Hematopoietic multipotent progenitor cell treated with erythropoietin and hydrocortisone succinate and interleukin-3 and kit ligand, for 8 days (in vitro differentiated cells): ENCODE data around the gene ERBB4.

Source experiments
- DNase-seq: peaks from one replicate; pipeline ENCODE4 v3.0.0-alpha.2; 2015

Gene ERBB4

DNA sequence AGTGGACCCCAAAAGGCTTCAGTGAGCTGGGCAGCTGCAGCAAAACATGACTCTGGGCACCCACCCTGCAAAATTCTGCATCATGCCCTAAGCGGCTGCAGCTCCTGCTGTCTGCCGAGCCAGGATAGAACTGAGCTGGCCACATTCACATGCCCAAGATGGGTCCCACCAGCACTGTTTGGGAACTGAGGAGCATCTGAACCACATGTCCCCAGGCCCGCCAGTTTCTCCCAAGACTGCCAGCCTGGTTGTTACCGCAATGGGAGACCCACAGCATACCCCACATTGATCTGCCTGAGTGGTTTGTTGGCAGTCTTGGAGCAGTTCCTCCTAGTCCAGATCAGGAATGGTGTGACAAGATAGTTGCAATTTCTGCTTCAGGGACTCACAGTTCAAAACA lies 1035.4 kb downstream of the ERBB4 start:
- no peak for DNase-seq

DNA sequence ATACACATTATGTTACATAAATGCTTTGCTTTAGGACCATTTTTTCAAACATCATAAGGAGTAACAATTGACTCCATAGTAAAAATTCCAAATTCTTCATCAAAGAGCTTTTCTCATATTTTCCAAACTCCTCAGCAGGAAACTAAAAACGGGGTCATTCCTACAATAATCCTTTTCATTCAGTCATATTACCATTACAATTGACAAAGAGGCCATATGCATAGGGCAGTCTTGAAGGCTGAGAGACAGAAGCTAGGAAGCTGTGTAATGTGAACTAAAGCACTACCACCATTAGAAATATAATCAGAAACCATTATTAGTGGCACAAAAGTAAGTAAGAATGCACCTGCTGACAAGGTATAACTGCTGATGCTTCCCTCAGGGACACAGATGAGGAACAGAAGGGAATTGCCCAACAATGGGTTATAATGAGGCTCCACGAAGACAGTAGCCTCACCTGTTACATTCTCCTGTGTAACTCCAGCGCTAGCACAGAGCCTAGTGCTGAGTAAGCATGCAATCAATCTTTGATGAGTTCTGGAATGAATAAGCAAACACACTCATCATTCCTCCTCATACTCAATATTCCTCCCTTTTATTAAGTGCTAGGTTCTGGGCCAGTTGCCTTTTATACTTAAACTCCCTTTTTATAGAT lies 1039.9 kb downstream of the ERBB4 start:
- DNase-seq = no peak

DNA sequence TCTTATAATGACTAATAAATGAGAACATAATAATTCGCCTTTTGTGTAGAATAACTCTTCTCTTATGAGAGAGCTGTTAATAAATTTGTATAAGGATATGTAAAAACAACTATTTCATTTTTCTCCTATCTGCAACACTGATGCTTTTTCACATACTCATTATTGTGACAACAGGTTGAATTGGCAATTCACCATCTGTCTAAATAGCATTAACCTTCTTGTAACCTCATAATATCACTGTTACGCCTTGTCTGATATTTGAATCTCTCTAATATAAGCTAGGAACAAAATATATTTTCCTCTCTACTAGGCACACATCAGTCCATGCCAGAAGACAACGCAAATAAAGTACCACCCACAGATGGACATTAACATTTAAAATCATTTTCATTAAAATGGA lies 1043.3 kb downstream of the ERBB4 start:
- DNase-seq = no peak

DNA sequence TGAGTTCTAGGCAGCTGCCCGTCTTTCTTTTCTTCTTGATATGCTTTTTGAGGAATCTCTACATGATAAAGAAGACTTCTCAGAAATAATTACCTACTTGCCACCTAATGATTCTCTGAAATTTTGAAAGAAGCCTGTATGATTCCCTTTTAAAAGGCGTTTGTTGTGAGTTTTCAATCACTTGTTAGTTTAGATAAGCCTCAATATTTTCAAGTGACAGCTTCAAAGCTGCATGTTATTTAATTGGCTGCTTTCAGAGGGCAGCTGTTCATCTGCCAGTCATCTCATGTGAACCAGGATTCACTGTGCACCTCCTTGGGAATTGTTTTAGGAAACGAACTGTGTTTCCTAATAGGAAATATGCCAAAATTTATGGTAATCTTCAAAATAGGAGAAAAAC lies 1044.1 kb downstream of the ERBB4 start:
- DNase-seq = no peak

DNA sequence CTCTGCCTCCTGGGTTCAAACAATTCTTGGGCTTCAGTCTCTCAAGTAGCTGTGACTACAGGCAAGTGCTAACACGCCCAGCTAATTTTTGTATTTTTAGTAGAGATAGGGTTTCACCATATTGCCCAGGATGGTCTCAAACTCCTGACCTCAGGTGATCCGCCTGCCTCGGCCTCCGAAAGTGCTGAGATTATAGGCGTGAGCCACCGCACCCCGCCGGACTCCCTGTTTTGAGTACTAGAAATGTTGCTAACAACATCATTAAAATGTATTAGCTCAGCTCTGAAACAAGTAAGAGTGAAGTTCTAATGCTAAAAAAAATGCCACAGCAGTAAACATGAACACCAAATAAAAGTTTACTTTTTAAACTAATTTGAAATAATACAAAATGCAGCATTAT lies 1044.5 kb downstream of the ERBB4 start:
- DNase-seq = no peak

DNA sequence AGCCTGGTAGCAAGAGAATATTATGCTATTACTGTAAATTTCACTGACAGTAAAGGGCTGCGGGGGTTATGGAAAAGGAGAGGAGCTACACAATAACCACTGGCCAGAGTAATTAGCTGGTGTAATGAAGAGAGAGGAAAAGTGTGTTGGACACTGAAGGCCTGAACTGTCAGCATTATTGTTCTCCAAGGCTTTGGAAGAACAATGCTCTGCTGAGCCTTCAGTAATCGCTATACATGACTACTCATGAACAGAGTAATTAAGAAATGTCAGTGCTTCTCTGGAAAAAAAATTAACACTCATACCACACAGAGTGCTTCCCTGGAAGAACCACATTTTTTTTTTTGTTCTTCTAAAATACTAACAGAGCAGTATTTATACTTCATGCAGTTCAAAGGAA lies 1050.9 kb downstream of the ERBB4 start:
- DNase-seq = no peak

DNA sequence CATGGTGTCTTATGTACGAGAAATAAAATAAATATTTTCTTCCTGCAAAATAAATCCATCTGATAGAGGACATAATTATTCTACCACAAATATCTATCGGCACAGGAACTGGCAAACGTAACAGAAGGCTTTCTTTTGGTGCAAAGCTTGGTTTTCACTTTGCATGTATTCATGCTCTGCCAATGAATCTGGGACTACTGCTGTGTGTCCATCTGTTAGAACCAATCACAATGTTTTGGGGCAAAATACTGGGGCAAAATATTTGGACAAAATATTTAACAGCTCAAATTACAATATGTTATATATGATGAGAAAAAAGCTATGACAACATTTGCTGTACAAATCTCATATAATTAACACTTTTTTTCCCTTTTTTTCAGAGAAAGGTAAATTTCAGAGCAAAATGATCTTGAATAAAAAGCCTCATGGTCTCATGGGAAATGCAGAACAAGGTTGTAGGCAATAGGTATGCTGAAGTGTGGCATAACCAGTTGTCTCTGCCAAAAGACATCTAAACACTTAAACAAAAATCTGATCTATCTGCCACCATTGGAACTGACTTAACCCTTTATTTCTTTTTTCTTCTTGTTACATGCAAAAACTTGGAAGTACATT lies 1059.0 kb downstream of the ERBB4 start:
- no peak for DNase-seq

DNA sequence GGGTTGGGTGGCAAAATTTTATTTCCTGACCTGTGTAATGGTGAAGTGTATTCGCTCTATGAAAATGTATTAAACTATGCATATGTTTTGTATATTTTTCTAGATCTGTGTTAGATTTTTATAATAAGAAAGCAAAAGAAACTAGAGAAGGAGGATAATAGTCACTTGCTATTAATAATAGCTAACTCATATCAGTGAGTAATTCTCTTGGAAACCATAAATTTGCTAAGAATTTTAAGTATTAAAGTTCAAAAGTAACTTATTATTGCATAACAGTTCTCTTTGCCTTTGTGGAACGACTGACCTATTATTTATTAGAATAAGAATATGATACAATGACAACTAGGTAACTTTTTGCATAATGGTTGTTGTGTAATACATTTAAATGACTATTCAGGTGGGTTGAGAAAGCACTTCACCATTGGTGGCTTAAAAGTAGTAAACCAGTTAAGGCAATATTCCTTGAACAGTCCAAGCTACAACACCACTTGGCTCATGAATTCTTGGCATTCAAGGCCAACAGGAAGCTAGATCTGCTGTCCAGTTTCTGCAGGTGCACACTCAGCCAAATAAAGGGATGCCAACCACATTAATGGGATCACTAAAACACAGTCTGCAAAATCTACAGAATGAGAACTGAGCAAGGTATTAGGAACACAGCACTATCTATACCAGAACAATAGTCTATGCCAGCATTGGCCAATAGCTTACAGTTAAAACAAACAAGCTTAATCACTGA lies 1060.9 kb downstream of the ERBB4 start:
- DNase-seq = no peak

DNA sequence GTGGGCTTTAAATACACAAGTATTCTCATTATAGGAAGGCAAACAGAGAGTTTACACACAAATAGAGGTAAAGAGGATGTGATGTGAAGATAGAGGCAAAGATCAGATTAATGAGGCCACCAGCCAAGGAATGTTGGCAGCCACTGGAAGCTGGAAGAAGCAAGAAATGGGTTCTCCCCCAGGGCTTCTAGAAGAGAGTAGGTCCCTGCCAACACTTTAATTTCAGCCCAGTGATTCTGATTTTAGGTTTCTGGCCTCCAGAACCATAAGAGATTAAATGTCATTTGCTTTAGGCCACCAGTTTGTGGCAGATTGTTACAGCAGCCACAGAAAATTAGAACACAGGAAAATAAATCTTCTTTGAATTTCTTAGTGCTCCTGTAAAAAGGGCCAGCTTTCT lies 1065.5 kb downstream of the ERBB4 start:
- no peak for DNase-seq

DNA sequence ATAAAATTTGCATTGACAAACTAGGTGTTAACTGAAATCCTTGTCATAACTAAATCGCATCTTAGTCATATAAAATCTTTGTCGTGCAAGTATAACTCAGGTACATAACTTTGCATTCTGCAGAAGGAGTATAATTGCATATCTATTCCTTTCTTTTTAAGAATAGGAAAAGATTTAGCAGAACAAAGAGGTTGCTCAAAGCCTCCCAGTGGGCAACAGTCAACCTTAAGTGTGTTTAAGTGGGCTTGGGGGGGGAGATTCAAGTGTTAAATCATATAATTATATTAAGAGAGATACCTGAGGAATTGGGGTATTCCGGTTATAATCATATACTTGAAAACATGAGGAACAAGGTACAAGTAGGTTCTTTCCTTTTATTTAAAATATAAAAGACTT lies 1068.9 kb downstream of the ERBB4 start:
- DNase-seq = no peak

DNA sequence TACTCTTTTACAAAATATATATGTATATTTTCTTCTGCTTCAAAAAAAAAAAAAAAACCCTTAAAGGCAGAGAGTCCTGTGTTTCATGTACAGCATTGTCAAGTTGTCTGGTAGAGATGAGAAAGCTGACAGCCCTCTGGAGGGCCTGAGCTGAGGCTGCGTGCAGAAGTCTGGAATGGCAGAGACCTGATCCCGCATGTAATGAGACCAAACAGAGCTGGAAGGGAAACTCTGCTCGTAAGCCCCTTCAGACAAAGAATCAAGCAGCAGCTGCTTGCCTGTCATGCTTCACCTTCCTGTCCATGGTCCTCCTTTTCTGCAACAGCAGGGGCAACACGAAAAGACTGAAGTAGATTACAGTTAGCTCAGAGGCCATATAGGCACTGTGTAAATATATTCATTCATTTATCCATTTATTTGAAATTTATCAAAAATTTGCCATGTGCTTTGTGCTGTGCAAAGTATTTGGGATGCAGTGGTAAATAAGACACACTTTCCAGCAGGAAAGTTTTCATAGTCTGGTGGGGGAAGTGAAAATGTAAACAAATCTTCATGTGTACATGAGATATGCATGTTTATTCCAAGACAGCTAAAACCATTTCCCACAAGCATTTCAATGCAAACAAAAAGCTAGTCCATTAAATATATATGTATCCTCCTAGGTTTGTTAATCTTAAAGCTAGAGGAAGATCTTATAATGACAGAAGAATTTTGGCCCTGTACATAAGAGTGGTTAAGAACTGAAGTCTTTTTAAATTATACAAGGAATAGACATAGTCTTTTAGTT lies 1069.5 kb downstream of the ERBB4 start:
- no peak for DNase-seq

DNA sequence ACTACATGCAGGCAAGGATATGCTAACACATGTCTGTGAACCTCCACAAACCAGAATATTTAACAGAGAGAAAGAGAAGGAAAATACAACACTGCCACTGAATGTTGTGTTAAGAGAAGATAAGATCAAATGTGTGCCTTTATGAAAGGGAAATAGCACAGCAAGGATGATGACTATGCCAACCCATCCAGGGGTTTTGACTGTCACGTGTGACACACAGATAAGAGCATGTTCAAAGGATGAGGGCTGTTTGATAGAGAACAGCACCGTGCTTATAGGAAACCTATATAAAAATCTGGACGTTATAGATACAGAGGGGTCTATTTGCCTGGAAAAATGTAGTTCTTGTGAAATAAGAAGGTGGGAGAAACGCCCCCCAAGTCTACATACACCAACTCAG lies 1070.4 kb downstream of the ERBB4 start:
- DNase-seq = no peak

DNA sequence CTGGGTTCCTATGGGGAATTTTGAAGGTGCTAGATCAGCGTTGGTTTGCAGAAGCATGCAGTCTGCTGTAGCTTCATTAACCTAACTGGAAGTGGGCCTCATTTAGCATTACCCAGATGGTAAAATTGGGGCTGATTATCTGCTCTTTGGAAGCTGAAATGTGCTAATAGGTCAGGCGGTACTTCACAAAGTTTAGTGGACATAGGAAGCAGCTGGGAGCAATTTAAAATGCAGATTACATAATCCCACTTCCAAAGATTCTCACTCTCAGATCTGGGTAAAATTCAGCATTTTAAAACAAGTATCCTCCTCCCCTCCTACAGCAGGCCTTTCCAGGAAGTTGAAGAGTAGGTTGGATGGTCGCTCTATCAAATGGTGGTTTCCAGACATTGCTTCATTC lies 1075.2 kb downstream of the ERBB4 start:
- DNase-seq = no peak

DNA sequence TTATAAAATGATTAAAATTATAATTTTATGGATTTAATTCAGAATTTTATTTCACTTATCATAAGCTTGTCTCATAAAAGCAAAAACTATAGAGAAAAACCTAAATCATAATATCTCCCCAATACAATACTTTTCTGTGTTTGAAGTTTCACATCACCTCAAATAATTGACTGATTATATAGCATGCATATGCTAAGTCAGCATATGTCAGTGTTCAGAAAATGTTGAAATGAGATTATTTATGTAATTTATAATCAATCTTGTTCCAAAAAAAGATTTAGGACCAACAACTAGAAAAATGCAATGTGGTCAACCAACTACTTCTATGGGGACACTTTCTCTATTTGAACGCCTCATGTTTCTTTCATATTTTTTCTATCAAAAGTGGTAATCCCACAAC lies 1079.6 kb downstream of the ERBB4 start:
- DNase-seq = no peak

DNA sequence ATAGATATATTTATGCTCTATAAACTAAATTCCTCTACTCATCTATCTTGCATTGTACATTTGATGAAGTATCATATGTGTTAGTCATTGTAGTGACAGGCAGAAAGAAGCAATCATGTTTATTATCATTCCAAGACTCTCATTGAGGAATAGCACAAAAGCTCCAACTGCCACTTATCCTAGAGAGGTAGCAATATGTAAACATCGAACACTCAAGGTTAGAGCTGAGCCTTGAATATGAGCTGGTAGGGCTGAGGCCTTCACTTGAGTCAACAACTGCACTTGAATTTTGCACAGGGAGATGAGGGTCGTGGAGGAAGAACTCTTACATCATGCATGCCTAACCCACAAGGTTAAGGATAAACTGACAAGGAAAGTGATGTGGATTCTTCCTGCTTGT lies 1081.3 kb downstream of the ERBB4 start:
- no peak for DNase-seq

DNA sequence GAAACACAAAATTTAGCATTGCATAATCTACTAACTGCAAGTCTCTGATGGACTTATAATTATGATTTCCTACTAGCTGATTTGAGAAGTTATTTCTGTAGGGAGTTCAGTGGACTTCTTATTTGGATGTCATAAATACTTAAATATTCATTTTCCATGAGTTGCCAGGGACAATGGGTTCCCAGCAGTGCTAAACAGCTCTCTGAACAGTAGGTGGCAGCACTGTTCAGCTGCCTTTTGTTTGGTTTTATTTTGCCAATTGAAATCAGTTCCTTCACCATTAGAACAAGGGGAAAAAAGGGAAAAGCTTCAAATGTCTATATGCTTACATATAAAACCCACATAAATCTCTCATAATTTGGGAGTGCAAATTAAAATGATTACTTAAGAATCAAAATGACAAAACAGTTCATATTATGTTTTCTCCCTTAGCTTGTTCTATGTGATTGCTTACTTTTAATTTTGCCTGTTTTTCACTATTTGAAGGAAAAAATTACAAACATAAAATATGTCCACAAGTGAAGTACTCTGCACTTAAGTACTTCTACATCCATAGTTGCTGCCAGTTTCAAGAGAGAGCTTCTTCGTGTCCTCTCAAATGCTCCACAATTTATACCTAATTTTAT lies 1083.3 kb downstream of the ERBB4 start:
- DNase-seq = peak; percentile 53

DNA sequence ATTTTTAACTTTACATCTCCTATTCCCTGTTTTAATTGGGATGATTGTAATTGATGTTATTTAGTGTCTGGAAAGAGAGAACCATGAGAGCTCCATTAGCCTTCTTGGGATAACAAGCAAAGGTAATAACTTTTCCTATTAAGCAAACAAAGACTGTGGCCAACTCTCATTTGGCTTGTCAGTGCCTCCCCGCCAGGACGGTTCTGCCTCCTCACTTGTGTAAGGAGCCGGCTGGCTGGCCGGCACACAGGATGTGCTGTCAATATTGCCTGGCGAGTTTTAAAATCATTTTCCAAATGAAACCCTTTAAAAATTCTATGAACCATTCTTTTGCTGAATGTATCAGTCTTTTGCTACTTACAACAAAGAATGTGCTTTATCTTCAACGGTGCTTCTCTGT lies 1083.9 kb downstream of the ERBB4 start:
- DNase-seq = no peak

DNA sequence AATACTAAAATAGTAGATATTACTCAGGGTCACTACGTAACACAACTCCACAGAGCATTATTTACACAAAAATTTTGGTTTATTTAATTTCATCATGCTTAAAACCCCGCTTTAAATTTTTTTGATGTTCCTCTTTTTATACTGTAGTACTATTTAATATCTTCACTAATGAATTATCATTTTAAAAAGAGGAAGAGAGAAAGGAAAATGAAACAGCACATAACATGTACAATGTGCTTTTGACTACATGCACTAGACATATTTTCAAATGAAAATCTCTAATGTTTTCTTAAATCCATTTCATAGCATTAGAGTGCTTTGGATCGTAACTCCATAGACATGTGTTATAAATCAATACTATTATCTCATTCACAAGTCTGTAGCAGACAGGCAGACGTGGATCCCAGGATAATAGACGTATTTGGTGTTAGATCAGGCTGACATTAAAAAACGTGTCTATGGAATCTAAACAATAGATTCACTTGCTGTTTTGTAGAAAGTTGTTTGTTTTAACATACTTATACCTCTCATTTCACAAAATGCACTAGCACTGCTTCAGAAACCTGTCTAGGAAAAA lies 1085.2 kb downstream of the ERBB4 start:
- no peak for DNase-seq

DNA sequence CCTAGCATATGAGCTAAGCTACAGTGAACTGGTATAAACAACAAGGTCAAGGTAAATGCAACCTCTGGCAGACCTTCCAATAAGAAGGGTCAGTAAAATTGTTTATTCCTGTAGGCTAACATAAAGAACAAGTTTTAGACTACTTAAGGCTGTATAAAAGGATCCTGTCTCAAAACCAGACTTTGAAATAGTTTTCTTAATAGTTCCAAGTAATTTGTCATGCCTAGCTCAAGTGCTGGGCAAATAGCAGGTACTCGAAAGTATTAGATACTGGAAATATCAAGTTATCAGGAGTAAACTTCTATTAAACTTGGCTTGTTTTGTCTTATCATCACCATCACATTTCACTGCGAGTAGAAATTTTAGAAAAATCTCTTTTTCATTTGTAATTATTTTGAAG lies 1087.0 kb downstream of the ERBB4 start:
- no peak for DNase-seq

DNA sequence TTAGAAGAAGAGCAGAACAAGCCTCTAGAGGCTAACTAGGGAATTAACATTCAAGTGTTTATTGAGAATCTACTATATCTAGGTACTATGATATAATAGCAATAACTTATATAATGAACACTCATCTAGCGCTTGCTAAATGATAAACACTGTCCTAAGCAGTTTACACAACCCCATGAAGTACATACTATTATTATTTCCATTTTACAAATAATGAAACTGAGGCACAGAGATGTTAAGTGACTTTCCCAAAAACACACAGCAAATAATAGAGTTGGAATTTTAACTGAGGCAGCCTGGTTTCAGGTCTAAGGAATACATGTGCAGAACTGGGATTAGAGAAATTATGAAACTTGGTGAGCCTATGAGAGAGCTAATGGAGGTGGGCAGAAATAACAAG lies 1088.8 kb downstream of the ERBB4 start:
- DNase-seq = no peak

DNA sequence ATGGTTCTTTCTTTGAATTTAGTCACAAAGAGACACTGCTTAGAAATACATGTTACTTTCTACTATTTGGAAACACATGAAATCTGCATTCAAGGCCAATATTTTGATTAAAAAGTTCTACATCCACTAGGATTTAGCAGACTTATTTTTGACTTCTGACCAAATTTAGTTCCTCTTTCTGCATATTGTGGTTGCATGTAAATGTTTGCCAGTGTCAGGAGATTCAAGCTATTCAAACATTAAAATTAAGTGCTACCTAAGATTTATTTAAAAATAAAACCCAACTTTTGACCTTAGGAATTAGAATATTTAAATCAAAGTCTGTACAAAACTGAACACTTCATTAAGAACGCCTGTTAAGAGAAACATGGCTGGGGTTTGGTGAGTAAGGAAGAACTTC lies 1091.1 kb downstream of the ERBB4 start:
- no peak for DNase-seq

DNA sequence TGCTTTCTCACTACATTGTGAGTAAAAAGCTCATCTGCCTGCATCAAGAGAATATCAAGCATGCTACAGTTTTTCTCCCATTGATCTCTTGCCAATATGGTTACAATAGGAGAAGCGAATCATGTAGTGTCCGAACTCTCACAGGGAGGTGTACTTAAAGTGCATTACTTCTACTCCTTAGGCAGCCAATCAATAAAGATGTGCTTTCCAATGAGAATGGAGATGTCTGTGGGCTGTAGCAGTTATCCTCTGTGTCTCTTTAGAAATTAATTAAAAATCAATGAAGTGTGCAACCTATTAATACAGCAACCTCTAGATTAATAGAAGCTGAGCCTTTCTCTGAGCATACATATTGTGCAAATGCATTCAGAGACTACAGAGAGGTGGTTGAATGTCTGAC lies 1098.5 kb downstream of the ERBB4 start:
- no peak for DNase-seq

DNA sequence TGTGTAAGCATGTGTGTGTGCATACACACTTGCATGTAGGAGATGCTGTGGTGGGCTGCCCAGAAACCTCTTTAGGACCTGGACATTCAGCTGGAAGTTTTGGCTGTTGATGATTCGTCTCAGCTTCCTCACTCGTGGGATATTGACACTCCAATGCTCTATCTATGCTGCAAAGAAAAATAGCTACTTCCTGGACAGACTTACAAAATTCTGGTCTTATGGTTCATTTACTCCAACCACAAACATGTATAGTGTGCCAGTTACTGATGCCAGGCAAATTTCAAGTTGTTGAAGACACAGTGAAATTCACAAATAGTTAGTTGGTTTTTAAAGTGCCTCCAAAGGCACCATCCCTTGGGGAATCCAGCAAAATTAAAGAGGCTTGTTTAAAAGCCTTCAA lies 1099.6 kb downstream of the ERBB4 start:
- DNase-seq = no peak
